H9 (cell line): ENCODE measurements around the gene IRAK1BP1. TPM values are rescaled to one million over a fixed set of nuclear protein-coding genes. Genes with fewer than 3 reads are reported as not detected.

ENCODE experiments used
- DNase-seq: peaks from one replicate; pipeline ENCODE4 v3.0.0-alpha.2; 2017
- H2AFZ ChIP-seq: one replicate; pipeline ENCODE4 v1.6.1; 2013; ENCODE audit warnings: mild to moderate bottlenecking, low read length, control low read depth, moderate library complexity
- H2AK5ac ChIP-seq: 2 replicates; pipeline ENCODE4 v1.6.1; 2013; ENCODE audit warnings: low read length, control low read depth, mixed read lengths; ENCODE audit not compliant: insufficient read length
- H2BK120ac ChIP-seq: one replicate; pipeline ENCODE4 v1.6.1; 2013; ENCODE audit warnings: low read depth, mild to moderate bottlenecking, low read length, control low read depth, inconsistent platforms; ENCODE audit not compliant: poor library complexity, severe bottlenecking
- H2BK12ac ChIP-seq: 2 replicates; pipeline ENCODE4 v1.6.1; 2013; ENCODE audit warnings: low read length, control low read depth, mixed read lengths, low read depth; ENCODE audit not compliant: insufficient read length
- H2BK15ac ChIP-seq: 2 replicates; pipeline ENCODE4 v1.6.1; 2013; ENCODE audit warnings: low read depth, low read length, control low read depth
- H2BK20ac ChIP-seq: one replicate; pipeline ENCODE4 v1.6.1; 2013; ENCODE audit warnings: low read depth, mild to moderate bottlenecking, low read length, control low read depth, inconsistent platforms; ENCODE audit not compliant: poor library complexity, severe bottlenecking
- H2BK5ac ChIP-seq: 2 replicates; pipeline ENCODE4 v1.6.1; 2013; ENCODE audit warnings: low read length, control low read depth, mixed read lengths; ENCODE audit not compliant: insufficient read length
- H3K14ac ChIP-seq: 2 replicates; pipeline ENCODE4 v1.6.1; 2013; ENCODE audit warnings: low read length, control low read depth; ENCODE audit not compliant: insufficient read depth
- H3K18ac ChIP-seq: 2 replicates; pipeline ENCODE4 v1.6.1; 2013; ENCODE audit warnings: low read depth, mild to moderate bottlenecking, mixed read lengths, low read length, control low read depth; ENCODE audit not compliant: insufficient read length
- H3K23ac ChIP-seq: 2 replicates; pipeline ENCODE4 v1.6.1; 2013; ENCODE audit warnings: low read length, control low read depth, mixed read lengths, low read depth; ENCODE audit not compliant: insufficient read length
- H3K23me2 ChIP-seq: 2 replicates; pipeline ENCODE4 v1.6.1; 2013; ENCODE audit warnings: low read depth, mild to moderate bottlenecking, mixed read lengths, low read length, control low read depth; ENCODE audit not compliant: insufficient read length, poor library complexity, severe bottlenecking
- H3K27ac ChIP-seq: 2 replicates; pipeline ENCODE4 v1.5.1; 2013; ENCODE audit warnings: low read length, control low read depth, mixed read lengths, low read depth; ENCODE audit not compliant: insufficient read length
- H3K27me3 ChIP-seq: 2 replicates; pipeline ENCODE4 v1.6.1; 2013; ENCODE audit warnings: low read length, control low read depth, inconsistent platforms; ENCODE audit not compliant: insufficient read depth
- H3K4ac ChIP-seq: 2 replicates; pipeline ENCODE4 v1.6.1; 2013; ENCODE audit warnings: low read depth, mild to moderate bottlenecking, control low read depth, inconsistent platforms, low read length, moderate library complexity
- H3K4me1 ChIP-seq: 2 replicates; pipeline ENCODE4 v1.6.1; 2013; ENCODE audit warnings: low read length, control low read depth, inconsistent platforms; ENCODE audit not compliant: insufficient read depth
- H3K4me2 ChIP-seq: 2 replicates; pipeline ENCODE4 v1.6.1; 2013; ENCODE audit warnings: low read length, control low read depth, mixed read lengths; ENCODE audit not compliant: insufficient read length, insufficient read depth
- H3K56ac ChIP-seq: 2 replicates; pipeline ENCODE4 v1.6.1; 2013; ENCODE audit warnings: low read depth, mild to moderate bottlenecking, mixed read lengths, low read length, control low read depth; ENCODE audit not compliant: insufficient read length
- H3K79me1 ChIP-seq: 2 replicates; pipeline ENCODE4 v1.6.1; 2013; ENCODE audit warnings: low read depth, mild to moderate bottlenecking, moderate library complexity, low read length, control low read depth, inconsistent platforms; ENCODE audit not compliant: insufficient read depth, poor library complexity, severe bottlenecking
- H3K79me2 ChIP-seq: 2 replicates; pipeline ENCODE4 v1.6.1; 2013; ENCODE audit warnings: low read length, control low read depth, inconsistent platforms; ENCODE audit not compliant: insufficient read depth
- H3K9ac ChIP-seq: 2 replicates; pipeline ENCODE4 v1.6.1; 2013; ENCODE audit warnings: low read length, control low read depth, mixed read lengths; ENCODE audit not compliant: insufficient read length; ENCODE audit errors: extremely low read depth
- H3K9me3 ChIP-seq: one replicate; pipeline ENCODE4 v1.6.1; 2013; ENCODE audit warnings: low read depth, low read length, inconsistent platforms; ENCODE audit not compliant: control insufficient read depth
- H3T11ph ChIP-seq: one replicate; pipeline ENCODE4 v1.6.1; 2013; ENCODE audit warnings: mild to moderate bottlenecking, low read length, control low read depth, inconsistent platforms
- H4K20me1 ChIP-seq: one replicate; pipeline ENCODE4 v1.6.1; 2013; ENCODE audit not compliant: control insufficient read depth, insufficient read length, insufficient read depth
- H4K5ac ChIP-seq: 2 replicates; pipeline ENCODE4 v1.6.1; 2013; ENCODE audit warnings: low read depth, mild to moderate bottlenecking, mixed read lengths, low read length, control low read depth; ENCODE audit not compliant: insufficient read length
- H4K8ac ChIP-seq: replicated peaks from 2 replicates; pipeline ENCODE4 v1.6.1; 2013; ENCODE audit warnings: low read length, control low read depth, mixed read lengths, low read depth; ENCODE audit not compliant: insufficient read length
- H4K91ac ChIP-seq: 2 replicates; pipeline ENCODE4 v1.6.1; 2013; ENCODE audit warnings: low read depth, mild to moderate bottlenecking, moderate library complexity, mixed read lengths, low read length, control low read depth; ENCODE audit not compliant: insufficient read length
- H3K27ac Mint-ChIP-seq, 3 experiments: 2 replicates in 2 of 3; 3 replicates in 1 of 3; pipeline ENCODE4 v1.8.0; 2020 to 2021; ENCODE audit warnings: mixed read lengths in 3 of 3, mild to moderate bottlenecking in 1 of 3, moderate library complexity in 1 of 3
- H3K27me3 Mint-ChIP-seq: 2 replicates; pipeline ENCODE4 v1.8.0; 2021; ENCODE audit warnings: low read depth, mild to moderate bottlenecking, moderate library complexity, mixed read lengths
- H3K36me3 Mint-ChIP-seq, 3 experiments: 2 replicates in 2 of 3; 3 replicates in 1 of 3; pipeline ENCODE4 v1.8.0; 2020 to 2021; ENCODE audit warnings: low read depth in 3 of 3, mixed read lengths in 3 of 3; ENCODE audit not compliant: insufficient read depth in 1 of 3
- H3K4me1 Mint-ChIP-seq, 2 experiments: 2 replicates each; pipeline ENCODE4 v1.8.0; 2020; ENCODE audit warnings: mixed read lengths in 2 of 2
- H3K4me3 Mint-ChIP-seq, 2 experiments: 2 replicates in 1 of 2; 3 replicates in 1 of 2; pipeline ENCODE4 v1.8.0; 2020 to 2021; ENCODE audit warnings: mild to moderate bottlenecking in 2 of 2, mixed read lengths in 2 of 2, moderate library complexity in 1 of 2
- H3K9me3 Mint-ChIP-seq, 2 experiments: 2 replicates in 1 of 2; 3 replicates in 1 of 2; pipeline ENCODE4 v1.8.0; 2020; ENCODE audit warnings: mild to moderate bottlenecking in 2 of 2, mixed read lengths in 2 of 2, moderate library complexity in 1 of 2
- CTCF ChIP-seq: fragments of 200-600 bp; sonication (generic); conservative IDR thresholded peaks from 3 replicates; pipeline ENCODE4 v1.8.0; 2021; ENCODE audit warnings: antibody characterized with exemption, mild to moderate bottlenecking
- WGBS: extraction: QIAGEN DNeasy Blood & Tissue Kit; methylation state at CpG from one replicate; pipeline ENCODE4 v1.1.7; 2013; ENCODE audit warnings: missing lambda C conversion rate, low lambda C conversion rate, mixed read lengths; ENCODE audit not compliant: insufficient read length; ENCODE audit errors: extremely low coverage; 5-methylcytosine and 5-hydroxymethylcytosine counted together
- total RNA-seq: library from RNA; stranded (reverse); gene quantifications from 2 replicates; pipeline ENCODE4 v1.2.1, GENCODE V29; 2021

IRAK1BP1 gene
- total RNA-seq, 1 experiment from 2014 or later = 3.8 TPM

GRCh38 chr6:78830805-78831204, 36.5 kb upstream of the IRAK1BP1 start:
- H3K9ac ChIP-seq = no peak overlapping the region
- no peak for DNase-seq
- no peak overlapping the region for H4K8ac ChIP-seq
- H3K4me2 ChIP-seq = no peak overlapping the region
- H2AK5ac ChIP-seq = no peak overlapping the region
- no peak overlapping the region for H3K18ac ChIP-seq
- Mint-ChIP-seq H3K27ac (no peak overlapping the region), H3K9me3 (no peaks in the 10 kb centered on the region), H3K36me3 (no peaks in the 10 kb centered on the region), H3K4me3 (no peak overlapping the region), H3K4me1 (no peaks in the 10 kb centered on the region), H3K27me3 (no peaks in the 10 kb centered on the region)
- no peaks in the 10 kb centered on the region for H3K79me1 ChIP-seq
- H3K79me2 ChIP-seq = no peaks in the 10 kb centered on the region
- H4K91ac ChIP-seq = no peak overlapping the region
- H2BK15ac ChIP-seq = no peak overlapping the region
- no peak overlapping the region for H2BK20ac ChIP-seq
- H3K27ac ChIP-seq = no peak overlapping the region
- H3K56ac ChIP-seq = no peak overlapping the region
- no peaks in the 10 kb centered on the region for H3K23me2 ChIP-seq
- H2BK12ac ChIP-seq = no peak overlapping the region
- no peak for TF ChIP-seq CTCF
- H3K9me3 ChIP-seq = no peaks in the 10 kb centered on the region
- no peaks in the 10 kb centered on the region for H3K27me3 ChIP-seq
- H3K4me1 ChIP-seq = no peaks in the 10 kb centered on the region
- H4K5ac ChIP-seq = no peak overlapping the region
- no peak overlapping the region for H3K23ac ChIP-seq
- no peak overlapping the region for H2AFZ ChIP-seq
- H3T11ph ChIP-seq = no peak overlapping the region
- no peaks in the 10 kb centered on the region for H4K20me1 ChIP-seq
- no peak overlapping the region for H3K4ac ChIP-seq
- WGBS = no CpG with 5 or more reads among the region's 2 CpGs
- no peak overlapping the region for H2BK5ac ChIP-seq
- H3K14ac ChIP-seq = no peak overlapping the region
- H2BK120ac ChIP-seq = no peak overlapping the region
